H1 (cell line): ENCODE results near the gene SLC43A2. TPM values are rescaled to one million over a fixed set of nuclear protein-coding genes. Genes with fewer than 3 reads are reported as not detected.

Experiments
- EGR1 ChIP-seq: IDR thresholded peaks from 2 replicates; pipeline ENCODE4 v1.6.1; 2011; ENCODE audit warnings: low read depth, low read length, borderline replicate concordance
- MAFK ChIP-seq: IDR thresholded peaks from 2 replicates; pipeline ENCODE4 v1.6.1; 2012; ENCODE audit warnings: low read depth, mild to moderate bottlenecking, improper control_type of control experiment, low read length
- POLR2A ChIP-seq, 2 experiments: IDR thresholded peaks; 1 replicate in 1 of 2; 2 replicates in 1 of 2; pipeline ENCODE4 v1.6.1; 2011; ENCODE audit warnings: low read depth in 2 of 2, low read length in 2 of 2, mild to moderate bottlenecking in 2 of 2; ENCODE audit errors: control extremely low read depth in 1 of 2
- RNF2 ChIP-seq: fragments of 200-900, 300-1000 bp; sonication (generic); IDR thresholded peaks from 2 replicates; pipeline ENCODE4 v1.7.1; 2016; ENCODE audit warnings: borderline replicate concordance, low read depth, mild to moderate bottlenecking, antibody characterized with exemption, low read length; ENCODE audit not compliant: poor library complexity, severe bottlenecking; ENCODE audit errors: missing control alignments
- SP4 ChIP-seq: IDR thresholded peaks from 2 replicates; pipeline ENCODE4 v1.6.1; 2012; ENCODE audit warnings: low read length, inconsistent platforms
- TCF12 ChIP-seq: IDR thresholded peaks from 2 replicates; pipeline ENCODE4 v1.6.1; 2011; ENCODE audit warnings: low read depth, mild to moderate bottlenecking, low read length
- TEAD4 ChIP-seq: IDR thresholded peaks from 2 replicates; pipeline ENCODE4 v1.6.1; 2012; ENCODE audit warnings: low read depth, low read length, inconsistent platforms, mixed read lengths
- polyA plus RNA-seq, 7 experiments: library from polyadenylated mRNA; depleted of rRNA in 3 of 7; stranded (reverse) in 5 of 7; unstranded in 2 of 7; fragments of >200 nt in 5 of 7; fragments of 200-250 nt in 2 of 7; gene quantifications; 1 replicate in 5 of 7; 2 replicates in 1 of 7; 4 replicates in 1 of 7; pipeline versions ENCODE4 v1.2.1 to v1.2.3, GENCODE V29; 2011 to 2013; ENCODE audit warnings: missing spikeins in 2 of 7, mixed read lengths in 2 of 7
- total RNA-seq: library from RNA; stranded (reverse); fragmentation: NEBNext Ultra II Directional; extraction: Animal tissue kit (Norgen Biotek cat#: 25700); gene quantifications from 2 replicates; pipeline ENCODE4 v1.2.1, GENCODE V29; 2021
- TF ChIP-seq, protein P1 (sequence below): fragments of 300-600 bp; sonication (generic); IDR thresholded peaks from 2 replicates; pipeline ENCODE4 v1.7.1; 2012; ENCODE audit warnings: low read length, moderate library complexity, mild to moderate bottlenecking, inconsistent platforms; ENCODE audit not compliant: insufficient replicate concordance
- TF ChIP-seq, protein P2 (sequence below): IDR thresholded peaks from 2 replicates; pipeline ENCODE4 v1.6.1; 2012; ENCODE audit warnings: low read length, inconsistent platforms

SLC43A2 gene
- total and polyA plus RNA-seq, 2 of the 8 experiments (the other 6 are each of a cell fraction or from before 2014, with no cell fraction given), result 6.6 to 10.5 TPM

DNA sequence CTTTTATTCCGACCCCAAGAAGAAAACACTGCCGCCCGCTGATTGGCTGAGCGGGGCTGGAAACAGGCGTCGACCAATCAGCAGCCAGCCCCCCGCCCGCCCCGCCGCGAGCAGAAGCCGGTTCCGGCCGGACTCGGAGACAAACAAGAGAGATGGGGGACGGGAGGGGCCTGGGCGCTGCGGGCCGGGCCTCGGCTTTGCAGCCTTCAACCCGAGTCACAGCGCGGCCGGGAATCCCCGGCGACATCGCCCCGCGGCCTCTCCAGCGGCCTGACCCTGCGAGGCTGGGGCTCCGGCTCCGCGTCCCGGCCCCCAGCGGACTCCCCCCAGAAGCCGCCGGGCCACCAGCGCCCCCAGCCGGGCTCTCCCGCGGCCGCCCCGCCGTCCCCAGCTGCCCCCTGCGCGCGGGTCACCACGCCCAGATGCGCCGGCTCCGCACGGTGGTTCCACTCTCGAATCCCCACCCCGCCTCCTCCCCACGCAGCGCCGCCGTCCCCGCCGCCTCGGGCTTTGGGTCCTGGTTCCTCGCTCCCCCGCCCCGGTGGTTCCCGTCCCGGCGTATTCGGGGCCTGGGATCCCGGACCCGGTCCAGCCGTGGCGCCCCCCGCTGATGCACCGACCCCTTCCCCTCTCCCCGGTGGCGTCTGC is 346 bp upstream of the SLC43A2 start (continued):
- TF ChIP-seq, protein P1, sequence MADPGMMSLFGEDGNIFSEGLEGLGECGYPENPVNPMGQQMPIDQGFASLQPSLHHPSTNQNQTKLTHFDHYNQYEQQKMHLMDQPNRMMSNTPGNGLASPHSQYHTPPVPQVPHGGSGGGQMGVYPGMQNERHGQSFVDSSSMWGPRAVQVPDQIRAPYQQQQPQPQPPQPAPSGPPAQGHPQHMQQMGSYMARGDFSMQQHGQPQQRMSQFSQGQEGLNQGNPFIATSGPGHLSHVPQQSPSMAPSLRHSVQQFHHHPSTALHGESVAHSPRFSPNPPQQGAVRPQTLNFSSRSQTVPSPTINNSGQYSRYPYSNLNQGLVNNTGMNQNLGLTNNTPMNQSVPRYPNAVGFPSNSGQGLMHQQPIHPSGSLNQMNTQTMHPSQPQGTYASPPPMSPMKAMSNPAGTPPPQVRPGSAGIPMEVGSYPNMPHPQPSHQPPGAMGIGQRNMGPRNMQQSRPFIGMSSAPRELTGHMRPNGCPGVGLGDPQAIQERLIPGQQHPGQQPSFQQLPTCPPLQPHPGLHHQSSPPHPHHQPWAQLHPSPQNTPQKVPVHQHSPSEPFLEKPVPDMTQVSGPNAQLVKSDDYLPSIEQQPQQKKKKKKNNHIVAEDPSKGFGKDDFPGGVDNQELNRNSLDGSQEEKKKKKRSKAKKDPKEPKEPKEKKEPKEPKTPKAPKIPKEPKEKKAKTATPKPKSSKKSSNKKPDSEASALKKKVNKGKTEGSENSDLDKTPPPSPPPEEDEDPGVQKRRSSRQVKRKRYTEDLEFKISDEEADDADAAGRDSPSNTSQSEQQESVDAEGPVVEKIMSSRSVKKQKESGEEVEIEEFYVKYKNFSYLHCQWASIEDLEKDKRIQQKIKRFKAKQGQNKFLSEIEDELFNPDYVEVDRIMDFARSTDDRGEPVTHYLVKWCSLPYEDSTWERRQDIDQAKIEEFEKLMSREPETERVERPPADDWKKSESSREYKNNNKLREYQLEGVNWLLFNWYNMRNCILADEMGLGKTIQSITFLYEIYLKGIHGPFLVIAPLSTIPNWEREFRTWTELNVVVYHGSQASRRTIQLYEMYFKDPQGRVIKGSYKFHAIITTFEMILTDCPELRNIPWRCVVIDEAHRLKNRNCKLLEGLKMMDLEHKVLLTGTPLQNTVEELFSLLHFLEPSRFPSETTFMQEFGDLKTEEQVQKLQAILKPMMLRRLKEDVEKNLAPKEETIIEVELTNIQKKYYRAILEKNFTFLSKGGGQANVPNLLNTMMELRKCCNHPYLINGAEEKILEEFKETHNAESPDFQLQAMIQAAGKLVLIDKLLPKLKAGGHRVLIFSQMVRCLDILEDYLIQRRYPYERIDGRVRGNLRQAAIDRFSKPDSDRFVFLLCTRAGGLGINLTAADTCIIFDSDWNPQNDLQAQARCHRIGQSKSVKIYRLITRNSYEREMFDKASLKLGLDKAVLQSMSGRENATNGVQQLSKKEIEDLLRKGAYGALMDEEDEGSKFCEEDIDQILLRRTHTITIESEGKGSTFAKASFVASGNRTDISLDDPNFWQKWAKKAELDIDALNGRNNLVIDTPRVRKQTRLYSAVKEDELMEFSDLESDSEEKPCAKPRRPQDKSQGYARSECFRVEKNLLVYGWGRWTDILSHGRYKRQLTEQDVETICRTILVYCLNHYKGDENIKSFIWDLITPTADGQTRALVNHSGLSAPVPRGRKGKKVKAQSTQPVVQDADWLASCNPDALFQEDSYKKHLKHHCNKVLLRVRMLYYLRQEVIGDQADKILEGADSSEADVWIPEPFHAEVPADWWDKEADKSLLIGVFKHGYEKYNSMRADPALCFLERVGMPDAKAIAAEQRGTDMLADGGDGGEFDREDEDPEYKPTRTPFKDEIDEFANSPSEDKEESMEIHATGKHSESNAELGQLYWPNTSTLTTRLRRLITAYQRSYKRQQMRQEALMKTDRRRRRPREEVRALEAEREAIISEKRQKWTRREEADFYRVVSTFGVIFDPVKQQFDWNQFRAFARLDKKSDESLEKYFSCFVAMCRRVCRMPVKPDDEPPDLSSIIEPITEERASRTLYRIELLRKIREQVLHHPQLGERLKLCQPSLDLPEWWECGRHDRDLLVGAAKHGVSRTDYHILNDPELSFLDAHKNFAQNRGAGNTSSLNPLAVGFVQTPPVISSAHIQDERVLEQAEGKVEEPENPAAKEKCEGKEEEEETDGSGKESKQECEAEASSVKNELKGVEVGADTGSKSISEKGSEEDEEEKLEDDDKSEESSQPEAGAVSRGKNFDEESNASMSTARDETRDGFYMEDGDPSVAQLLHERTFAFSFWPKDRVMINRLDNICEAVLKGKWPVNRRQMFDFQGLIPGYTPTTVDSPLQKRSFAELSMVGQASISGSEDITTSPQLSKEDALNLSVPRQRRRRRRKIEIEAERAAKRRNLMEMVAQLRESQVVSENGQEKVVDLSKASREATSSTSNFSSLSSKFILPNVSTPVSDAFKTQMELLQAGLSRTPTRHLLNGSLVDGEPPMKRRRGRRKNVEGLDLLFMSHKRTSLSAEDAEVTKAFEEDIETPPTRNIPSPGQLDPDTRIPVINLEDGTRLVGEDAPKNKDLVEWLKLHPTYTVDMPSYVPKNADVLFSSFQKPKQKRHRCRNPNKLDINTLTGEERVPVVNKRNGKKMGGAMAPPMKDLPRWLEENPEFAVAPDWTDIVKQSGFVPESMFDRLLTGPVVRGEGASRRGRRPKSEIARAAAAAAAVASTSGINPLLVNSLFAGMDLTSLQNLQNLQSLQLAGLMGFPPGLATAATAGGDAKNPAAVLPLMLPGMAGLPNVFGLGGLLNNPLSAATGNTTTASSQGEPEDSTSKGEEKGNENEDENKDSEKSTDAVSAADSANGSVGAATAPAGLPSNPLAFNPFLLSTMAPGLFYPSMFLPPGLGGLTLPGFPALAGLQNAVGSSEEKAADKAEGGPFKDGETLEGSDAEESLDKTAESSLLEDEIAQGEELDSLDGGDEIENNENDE, result no peak
- TF ChIP-seq POLR2A (IDR thresholded peaks at IDR 0.05; ENCODE audit: control extremely low read depth in 1 of 2, low read depth in 2 of 2, low read length in 2 of 2), result peak in 1 of 2 experiments; percentile 72; a peak in 2 of 3 replicates
- TF ChIP-seq, protein P2, sequence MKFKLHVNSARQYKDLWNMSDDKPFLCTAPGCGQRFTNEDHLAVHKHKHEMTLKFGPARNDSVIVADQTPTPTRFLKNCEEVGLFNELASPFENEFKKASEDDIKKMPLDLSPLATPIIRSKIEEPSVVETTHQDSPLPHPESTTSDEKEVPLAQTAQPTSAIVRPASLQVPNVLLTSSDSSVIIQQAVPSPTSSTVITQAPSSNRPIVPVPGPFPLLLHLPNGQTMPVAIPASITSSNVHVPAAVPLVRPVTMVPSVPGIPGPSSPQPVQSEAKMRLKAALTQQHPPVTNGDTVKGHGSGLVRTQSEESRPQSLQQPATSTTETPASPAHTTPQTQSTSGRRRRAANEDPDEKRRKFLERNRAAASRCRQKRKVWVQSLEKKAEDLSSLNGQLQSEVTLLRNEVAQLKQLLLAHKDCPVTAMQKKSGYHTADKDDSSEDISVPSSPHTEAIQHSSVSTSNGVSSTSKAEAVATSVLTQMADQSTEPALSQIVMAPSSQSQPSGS, result no peak
- TF ChIP-seq SP4, result no peak
- TF ChIP-seq EGR1, result no peak
- TF ChIP-seq TCF12, result no peak
- no peak for TF ChIP-seq MAFK
- TF ChIP-seq RNF2, result no peak
- TF ChIP-seq TEAD4, result no peak
